ENCODE measurements around the gene ADAMTS7.
"Not testable (repeated sequence)": the region's sequence is repeated elsewhere in the genome, so short reads cannot be mapped to it uniquely, and the experiment has no call there.

DNA sequence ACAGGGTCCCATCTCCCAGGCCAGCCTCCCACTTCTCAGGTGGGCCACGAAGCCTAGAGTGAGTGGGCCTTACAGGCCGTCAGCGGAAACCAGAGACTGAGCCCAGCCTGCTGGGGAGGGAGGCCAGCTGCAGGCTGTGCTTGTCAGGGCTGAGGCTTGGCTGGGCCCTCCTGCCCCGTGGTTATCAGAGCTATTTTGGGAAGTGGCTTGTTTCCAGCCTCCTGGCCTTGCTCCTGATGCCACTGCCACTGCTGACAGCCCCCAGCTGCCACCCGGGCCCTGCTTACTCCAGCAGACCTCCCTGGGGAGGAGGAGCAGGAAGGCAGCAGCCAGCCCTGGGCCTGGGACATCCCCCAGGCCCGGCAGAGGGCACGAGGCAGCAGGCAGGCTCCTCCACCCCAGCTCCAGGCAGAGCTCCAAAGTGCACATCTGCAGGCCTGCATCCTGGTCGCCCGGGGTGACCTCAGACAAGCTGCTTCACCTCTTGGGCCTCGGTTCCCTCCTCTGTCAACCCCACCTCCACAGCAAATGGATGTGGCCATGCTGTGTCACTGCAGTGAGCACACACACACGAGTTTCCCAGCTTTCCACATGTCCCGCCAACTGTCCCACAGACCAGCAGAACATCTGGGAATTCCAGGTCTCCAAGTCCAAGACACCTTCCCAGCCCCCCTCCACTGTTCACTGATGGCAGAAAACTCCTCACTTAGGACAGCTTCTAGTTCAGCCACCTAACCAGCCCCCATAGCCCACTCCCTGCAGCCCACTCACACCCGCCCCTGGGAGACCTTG, 51.0 kb downstream of the ADAMTS7 start:
- TF ChIP-seq, protein P1, sequence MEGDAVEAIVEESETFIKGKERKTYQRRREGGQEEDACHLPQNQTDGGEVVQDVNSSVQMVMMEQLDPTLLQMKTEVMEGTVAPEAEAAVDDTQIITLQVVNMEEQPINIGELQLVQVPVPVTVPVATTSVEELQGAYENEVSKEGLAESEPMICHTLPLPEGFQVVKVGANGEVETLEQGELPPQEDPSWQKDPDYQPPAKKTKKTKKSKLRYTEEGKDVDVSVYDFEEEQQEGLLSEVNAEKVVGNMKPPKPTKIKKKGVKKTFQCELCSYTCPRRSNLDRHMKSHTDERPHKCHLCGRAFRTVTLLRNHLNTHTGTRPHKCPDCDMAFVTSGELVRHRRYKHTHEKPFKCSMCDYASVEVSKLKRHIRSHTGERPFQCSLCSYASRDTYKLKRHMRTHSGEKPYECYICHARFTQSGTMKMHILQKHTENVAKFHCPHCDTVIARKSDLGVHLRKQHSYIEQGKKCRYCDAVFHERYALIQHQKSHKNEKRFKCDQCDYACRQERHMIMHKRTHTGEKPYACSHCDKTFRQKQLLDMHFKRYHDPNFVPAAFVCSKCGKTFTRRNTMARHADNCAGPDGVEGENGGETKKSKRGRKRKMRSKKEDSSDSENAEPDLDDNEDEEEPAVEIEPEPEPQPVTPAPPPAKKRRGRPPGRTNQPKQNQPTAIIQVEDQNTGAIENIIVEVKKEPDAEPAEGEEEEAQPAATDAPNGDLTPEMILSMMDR (conservative IDR thresholded peaks at IDR 0.05; ENCODE audit: low read depth, low read length), result not testable (repeated sequence)
- TF ChIP-seq EZH2 (IDR thresholded peaks at IDR 0.05; ENCODE audit: low read length, unreplicated experiment), result not testable (repeated sequence)

All from PC-3 (cell line).